GM12878 (cell line): ENCODE data around the gene PLK1. TPM values are rescaled to one million over a fixed set of nuclear protein-coding genes. Genes with fewer than 3 reads are reported as not detected.

Experiments
- ATAC-seq: fragments of 200-7000 bp; cut with Tn5 transposase; 3 replicates; pipeline ENCODE4 v1.9.1; 2020; ENCODE audit warnings: mild to moderate bottlenecking, moderate library complexity
- BruUV-seq: library from RNA; stranded (reverse); fragments of 400-500 nt; replicated peaks from 2 replicates; lab custom pipeline; 2021; lab: Mats Ljungman, UMichigan
- CTCF ChIA-PET: fragments of 300-600 bp; sonication (Branson Sonifier 250); formaldehyde crosslinking; extraction: SDS; loops from one replicate; lab custom pipeline; 2021; ENCODE audit warnings: inconsistent platforms; lab: Yijun Ruan, JAX
- POLR2A ChIA-PET: fragments of 350-600 bp; formaldehyde crosslinking; extraction: SDS; loops from one replicate; lab custom pipeline; 2021; ENCODE audit warnings: inconsistent platforms; lab: Charles Lee
- RAD21 ChIA-PET: fragments of 300-600 bp; sonication (Branson Sonifier 250); formaldehyde crosslinking; loops from one replicate; lab custom pipeline; 2023; ENCODE audit warnings: antibody characterized with exemption; ENCODE audit not compliant: unreplicated experiment; lab: Charles Lee
- SMC1A ChIA-PET: fragments of 300-600 bp; sonication (Branson Sonifier 250); formaldehyde crosslinking; loops from one replicate; lab custom pipeline; 2023; ENCODE audit not compliant: unreplicated experiment, uncharacterized antibody; lab: Charles Lee
- DNase-seq: peaks from one replicate; pipeline ENCODE4 v3.0.0-alpha.2; 2011; ENCODE audit warnings: low read depth, low spot score
- FAIRE-seq: peaks from 3 replicates; lab custom pipeline; 2011; peaks lifted over from hg19 to GRCh38; lab: Jason Lieb, UNC
- H2AFZ ChIP-seq: 2 replicates; pipeline ENCODE4 v1.6.0; 2011; ENCODE audit warnings: low read depth, low read length, control low read depth; ENCODE audit not compliant: control insufficient read depth
- H3K27ac ChIP-seq: 2 replicates; pipeline ENCODE4 v1.5.1; 2011; ENCODE audit warnings: control low read depth; ENCODE audit not compliant: control insufficient read depth, insufficient read depth
- H3K27me3 ChIP-seq, 2 experiments: replicated peaks in 1 of 2; 2 replicates each; pipeline versions ENCODE4 v1.6.0 to v1.6.1; 2011; ENCODE audit warnings: low read length in 1 of 2; ENCODE audit not compliant: control insufficient read depth in 2 of 2, insufficient read depth in 2 of 2
- H3K36me3 ChIP-seq, 2 experiments: 2 replicates each; pipeline ENCODE4 v1.5.1; 2011; ENCODE audit warnings: low read length in 1 of 2; ENCODE audit not compliant: control insufficient read depth in 2 of 2, insufficient read depth in 2 of 2
- H3K4me1 ChIP-seq: 2 replicates; pipeline ENCODE4 v1.6.1; 2011; ENCODE audit warnings: mild to moderate bottlenecking, low read length, moderate library complexity, mixed read lengths; ENCODE audit not compliant: control insufficient read depth, insufficient read depth
- H3K4me2 ChIP-seq: 2 replicates; pipeline ENCODE4 v1.6.0; 2011; ENCODE audit warnings: control low read depth; ENCODE audit not compliant: control insufficient read depth, insufficient read depth
- H3K4me3 ChIP-seq: fragments of 200-600 bp; sonication (generic); 2 replicates; pipeline ENCODE4 v1.5.1; 2016
- H3K79me2 ChIP-seq: 2 replicates; pipeline ENCODE4 v1.6.0; 2011; ENCODE audit warnings: low read length; ENCODE audit not compliant: control insufficient read depth, insufficient read depth
- H3K9ac ChIP-seq: 2 replicates; pipeline ENCODE4 v1.8.0; 2011; ENCODE audit warnings: low read length, control low read depth, mixed read lengths; ENCODE audit not compliant: control insufficient read depth, insufficient read depth
- H3K9me3 ChIP-seq: replicated peaks from 3 replicates; pipeline ENCODE4 v1.5.1; 2011; ENCODE audit warnings: mild to moderate bottlenecking, low read length; ENCODE audit not compliant: control insufficient read depth, insufficient read depth
- H4K20me1 ChIP-seq: 2 replicates; pipeline ENCODE4 v1.6.0; 2011; ENCODE audit not compliant: control insufficient read depth, insufficient read depth
- CEBPZ ChIP-seq: fragments of 150-350 bp; IDR thresholded peaks from 2 replicates; pipeline ENCODE4 v1.6.1; 2016; ENCODE audit warnings: low read depth, low read length
- CHD2 ChIP-seq: IDR thresholded peaks from 2 replicates; pipeline ENCODE4 v1.6.1; 2011; ENCODE audit warnings: low read depth, low read length, improper control_type of control experiment, borderline replicate concordance
- HDAC2 ChIP-seq: fragments of 200-600 bp; sonication (generic); IDR thresholded peaks from 2 replicates; pipeline ENCODE4 v1.6.1; 2017
- KLF5 ChIP-seq: fragments of 450-650 bp; IDR thresholded peaks from 2 replicates; pipeline ENCODE4 v1.6.1; 2014; ENCODE audit warnings: mild to moderate bottlenecking; ENCODE audit not compliant: partially characterized antibody
- NFIC ChIP-seq: IDR thresholded peaks from 2 replicates; pipeline ENCODE4 v1.6.1; 2012; ENCODE audit warnings: low read depth, mild to moderate bottlenecking, inconsistent platforms, low read length, moderate library complexity
- SUZ12 ChIP-seq: fragments of 200-600 bp; sonication (generic); IDR thresholded peaks from one replicate; pipeline ENCODE4 v1.6.1; 2018; ENCODE audit warnings: antibody characterized with exemption, mild to moderate bottlenecking; ENCODE audit not compliant: unreplicated experiment
- TARDBP ChIP-seq: IDR thresholded peaks from 2 replicates; pipeline ENCODE4 v1.6.1; 2016; ENCODE audit warnings: borderline replicate concordance
- ZNF24 ChIP-seq: fragments of 450-650 bp; IDR thresholded peaks from 2 replicates; pipeline ENCODE4 v1.6.1; 2017; ENCODE audit warnings: antibody characterized with exemption, mild to moderate bottlenecking
- ZSCAN29 ChIP-seq: fragments of 450-650 bp; IDR thresholded peaks from 2 replicates; pipeline ENCODE4 v1.6.1; 2017; ENCODE audit warnings: mild to moderate bottlenecking, moderate library complexity
- WGBS: methylation state at CpG from one replicate; pipeline ENCODE4 v1.1.6; 2016; ENCODE audit warnings: low lambda C conversion rate; ENCODE audit not compliant: insufficient replicate concordance, insufficient coverage; ENCODE audit errors: missing lambda C conversion rate; 5-methylcytosine and 5-hydroxymethylcytosine counted together
- in situ Hi-C: fragments of 300-500 bp; cut with MboI; formaldehyde crosslinking; loops from 9 replicates; pipeline ENCODE4 v1.14.3; 2018; ENCODE audit warnings: mixed read lengths
- intact Hi-C: fragments of 100-400 bp; cut with micrococcal nuclease; formaldehyde crosslinking; loops from one replicate; pipeline ENCODE4 v1.14.2; 2022; ENCODE audit not compliant: unreplicated experiment
- polyA plus RNA-seq, 11 experiments: library from polyadenylated mRNA; depleted of rRNA in 4 of 11; unstranded in 6 of 11; stranded (reverse) in 5 of 11; fragments of >200 nt; fragmentation: Nextera tagmentation in 4 of 11; fragmentation: Illumina TruSeq in 1 of 11; extraction: Ambion mirVana in 4 of 11; extraction: Trizol in 1 of 11; gene quantifications; 1 replicate in 1 of 11; 2 replicates in 10 of 11; pipeline versions ENCODE4 v1.2.1 to v1.2.3, GENCODE V29; 2011 to 2016; ENCODE audit warnings: inconsistent platforms in 2 of 11, missing spikeins in 2 of 11, low read depth in 1 of 11
- total RNA-seq, 4 experiments: library from RNA; depleted of rRNA in 3 of 4; stranded (reverse); fragments of >200 nt in 3 of 4; fragmentation: Illumina TruSeq in 1 of 4; extraction: Trizol in 1 of 4; gene quantifications; 2 replicates each; pipeline versions ENCODE4 v1.2.1 to v1.2.3, GENCODE V29; 2013 to 2021
- TF ChIP-seq, protein P1 (sequence below): fragments of 450-650 bp; formaldehyde crosslinking; IDR thresholded peaks from 2 replicates; pipeline ENCODE4 v1.5.0; 2022; ENCODE audit warnings: mild to moderate bottlenecking, missing genetic modification characterization

The PLK1 gene
- total and polyA plus RNA-seq, 10 of the 15 experiments (the other 5 are each of a cell fraction or from before 2014, with no cell fraction given): 11.3 to 191 (median 84.5) TPM

DNA sequence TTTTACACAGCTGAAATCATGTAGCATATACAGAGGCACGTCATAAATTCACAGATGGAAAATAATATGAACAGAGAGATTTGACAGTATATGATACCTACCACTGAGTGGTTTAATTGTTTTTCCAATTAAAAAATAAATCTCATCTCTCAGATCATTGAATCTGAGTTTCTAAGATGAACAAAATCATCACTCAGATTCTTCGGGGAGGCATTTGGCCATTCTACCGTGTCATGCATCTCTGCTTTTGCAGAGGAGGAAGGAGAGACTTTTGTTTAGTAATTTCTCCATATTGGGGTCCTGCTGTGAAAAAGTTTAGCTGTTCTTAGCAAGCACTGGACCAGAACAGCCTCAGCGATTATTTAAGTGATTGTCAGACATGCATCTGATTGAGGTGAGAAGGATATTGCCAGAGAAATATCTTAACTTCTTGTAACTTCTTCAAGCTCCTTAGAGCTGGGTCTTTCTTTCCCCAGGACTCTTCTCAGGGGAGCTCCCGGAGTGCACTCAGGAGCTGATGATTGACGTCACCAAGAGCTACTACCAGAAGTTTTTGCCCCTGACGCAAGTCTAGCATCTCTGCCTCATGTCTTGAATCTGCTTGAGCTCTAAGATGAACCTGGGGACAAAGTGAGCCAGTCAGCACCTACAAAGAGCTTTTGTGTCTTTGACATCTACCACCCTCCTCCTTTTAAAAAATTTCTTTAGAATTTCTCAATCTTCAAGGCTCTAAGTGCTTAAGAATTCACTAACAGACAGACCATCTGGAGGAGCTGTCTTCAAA is 11.9 kb upstream of the PLK1 start:
- RAD21 ChIA-PET: no interaction called here
- ATAC-seq (no peak), FAIRE-seq (no peak), DNase-seq (no peak)
- in situ Hi-C loops (no loop called here), intact Hi-C loops (no loop called here)
- BruUV-seq: no TSS peak
- 90% methylated on average over 7 of the region's 7 CpGs for WGBS
- peaks cover 25% of the 10 kb centered on the region for H3K4me1 ChIP-seq
- CTCF ChIA-PET: interaction anchor here (0.9 to 5.1 kb wide), 2 partner anchors 11 to 15 kb away, joined by 3 to 26 read pairs; partner anchors contain the start of gene PLK1
- H3K27me3 ChIP-seq: no peaks in the 10 kb centered on the region
- peaks cover 2% of the 10 kb centered on the region; the same call in 1 of the 2 replicates for H3K79me2 ChIP-seq
- no peak overlapping the region for H2AFZ ChIP-seq
- SMC1A ChIA-PET: interaction anchor here (0.9 to 1.1 kb wide), 2 partner anchors 23 to 137 kb away, joined by 3 read pairs; no protein-coding TSS in a partner anchor
- TF ChIP-seq CHD2 (no peak), NFIC (no peak), ZSCAN29 (no peak)
- no peak overlapping the region for H3K4me3 ChIP-seq
- H3K9me3 ChIP-seq: no peaks in the 10 kb centered on the region
- no peak overlapping the region for H3K27ac ChIP-seq
- no peak overlapping the region for H3K9ac ChIP-seq
- H4K20me1 ChIP-seq: peaks cover 6% of the 10 kb centered on the region; the same call in 1 of the 2 replicates
- POLR2A ChIA-PET: no interaction called here
- H3K4me2 ChIP-seq: no peak overlapping the region
- H3K36me3 ChIP-seq: peaks cover 16 to 28% of the 10 kb centered on the region in 2 experiments

DNA sequence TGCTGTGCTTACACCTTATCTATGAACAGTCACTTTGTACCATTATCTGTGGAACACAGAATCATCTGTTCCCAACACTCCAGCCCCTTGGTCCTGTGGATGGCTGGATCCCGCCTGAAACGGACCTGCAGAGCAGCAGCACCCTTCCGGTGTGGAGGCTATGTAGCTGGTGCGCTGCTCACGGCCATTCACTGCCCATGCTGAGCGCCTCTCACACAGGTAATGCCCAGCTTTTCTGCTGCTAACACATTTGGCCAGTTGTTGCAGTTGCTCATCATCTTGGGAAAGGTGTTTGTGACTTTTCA is 11.4 kb upstream of the PLK1 start:
- H3K36me3 ChIP-seq: peaks cover 13 to 23% of the 10 kb centered on the region in 2 experiments
- ChIA-PET RAD21 (no interaction called here), POLR2A (no interaction called here), SMC1A (interaction anchor here (0.9 to 1.1 kb wide), 3 partner anchors 22 to 136 kb away, joined by 3 read pairs; no protein-coding TSS in a partner anchor), CTCF (interaction anchor here (0.9 to 5.1 kb wide), 2 partner anchors 11 to 16 kb away, joined by 3 to 26 read pairs; partner anchors contain the start of gene PLK1)
- 98% methylated on average over 6 of the region's 6 CpGs for WGBS
- H2AFZ ChIP-seq: no peak overlapping the region
- H3K27ac ChIP-seq: no peak overlapping the region
- peaks cover 2% of the 10 kb centered on the region; the same call in 1 of the 2 replicates for H3K79me2 ChIP-seq
- H3K4me2 ChIP-seq: no peak overlapping the region
- ATAC-seq (no peak), FAIRE-seq (no peak), DNase-seq (no peak)
- H3K9me3 ChIP-seq: no peaks in the 10 kb centered on the region
- H3K9ac ChIP-seq: no peak overlapping the region
- no peaks in the 10 kb centered on the region for H3K27me3 ChIP-seq
- BruUV-seq: no TSS peak
- peaks cover 6% of the 10 kb centered on the region; the same call in 1 of the 2 replicates for H4K20me1 ChIP-seq
- H3K4me1 ChIP-seq: peaks cover 26% of the 10 kb centered on the region
- in situ Hi-C loops (no loop called here), intact Hi-C loops (no loop called here)
- H3K4me3 ChIP-seq: no peak overlapping the region
- no peak for TF ChIP-seq SUZ12
- TF ChIP-seq TARDBP: no peak
- TF ChIP-seq ZNF24: no peak
- TF ChIP-seq CEBPZ: no peak
- TF ChIP-seq, protein P1, sequence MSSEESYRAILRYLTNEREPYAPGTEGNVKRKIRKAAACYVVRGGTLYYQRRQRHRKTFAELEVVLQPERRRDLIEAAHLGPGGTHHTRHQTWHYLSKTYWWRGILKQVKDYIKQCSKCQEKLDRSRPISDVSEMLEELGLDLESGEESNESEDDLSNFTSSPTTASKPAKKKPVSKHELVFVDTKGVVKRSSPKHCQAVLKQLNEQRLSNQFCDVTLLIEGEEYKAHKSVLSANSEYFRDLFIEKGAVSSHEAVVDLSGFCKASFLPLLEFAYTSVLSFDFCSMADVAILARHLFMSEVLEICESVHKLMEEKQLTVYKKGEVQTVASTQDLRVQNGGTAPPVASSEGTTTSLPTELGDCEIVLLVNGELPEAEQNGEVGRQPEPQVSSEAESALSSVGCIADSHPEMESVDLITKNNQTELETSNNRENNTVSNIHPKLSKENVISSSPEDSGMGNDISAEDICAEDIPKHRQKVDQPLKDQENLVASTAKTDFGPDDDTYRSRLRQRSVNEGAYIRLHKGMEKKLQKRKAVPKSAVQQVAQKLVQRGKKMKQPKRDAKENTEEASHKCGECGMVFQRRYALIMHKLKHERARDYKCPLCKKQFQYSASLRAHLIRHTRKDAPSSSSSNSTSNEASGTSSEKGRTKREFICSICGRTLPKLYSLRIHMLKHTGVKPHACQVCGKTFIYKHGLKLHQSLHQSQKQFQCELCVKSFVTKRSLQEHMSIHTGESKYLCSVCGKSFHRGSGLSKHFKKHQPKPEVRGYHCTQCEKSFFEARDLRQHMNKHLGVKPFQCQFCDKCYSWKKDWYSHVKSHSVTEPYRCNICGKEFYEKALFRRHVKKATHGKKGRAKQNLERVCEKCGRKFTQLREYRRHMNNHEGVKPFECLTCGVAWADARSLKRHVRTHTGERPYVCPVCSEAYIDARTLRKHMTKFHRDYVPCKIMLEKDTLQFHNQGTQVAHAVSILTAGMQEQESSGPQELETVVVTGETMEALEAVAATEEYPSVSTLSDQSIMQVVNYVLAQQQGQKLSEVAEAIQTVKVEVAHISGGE (CRISPR knock-in tag): no peak
- no peak for TF ChIP-seq HDAC2
- TF ChIP-seq KLF5: no peak
